Fibroblast of skin of right quadriceps (primary cell): ENCODE data around the gene CORO7.
A peak's percentile ranks its signal among the peaks of the same experiment; 100 is the strongest.

Experiments
- DNase-seq: peaks from one replicate; pipeline ENCODE4 v3.0.0-alpha.2; 2013

The CORO7 gene

DNA sequence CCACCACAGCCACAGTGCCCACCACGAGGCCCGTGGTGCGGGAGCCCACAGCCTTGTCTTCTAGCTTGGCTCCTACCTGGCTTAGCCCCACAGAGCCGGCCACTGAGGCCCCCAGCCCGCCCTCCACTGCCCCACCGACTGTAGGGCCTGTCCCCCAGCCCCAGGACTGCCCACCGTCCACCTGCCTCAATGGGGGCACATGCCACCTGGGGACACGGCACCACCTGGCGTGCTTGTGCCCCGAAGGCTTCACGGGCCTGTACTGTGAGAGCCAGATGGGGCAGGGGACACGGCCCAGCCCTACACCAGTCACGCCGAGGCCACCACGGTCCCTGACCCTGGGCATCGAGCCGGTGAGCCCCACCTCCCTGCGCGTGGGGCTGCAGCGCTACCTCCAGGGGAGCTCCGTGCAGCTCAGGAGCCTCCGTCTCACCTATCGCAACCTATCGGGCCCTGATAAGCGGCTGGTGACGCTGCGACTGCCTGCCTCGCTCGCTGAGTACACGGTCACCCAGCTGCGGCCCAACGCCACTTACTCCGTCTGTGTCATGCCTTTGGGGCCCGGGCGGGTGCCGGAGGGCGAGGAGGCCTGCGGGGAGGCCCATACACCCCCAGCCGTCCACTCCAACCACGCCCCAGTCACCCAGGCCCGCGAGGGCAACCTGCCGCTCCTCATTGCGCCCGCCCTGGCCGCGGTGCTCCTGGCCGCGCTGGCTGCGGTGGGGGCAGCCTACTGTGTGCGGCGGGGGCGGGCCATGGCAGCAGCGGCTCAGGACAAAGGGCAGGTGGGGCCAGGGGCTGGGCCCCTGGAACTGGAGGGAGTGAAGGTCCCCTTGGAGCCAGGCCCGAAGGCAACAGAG is 34.2 kb downstream of the CORO7 start:
- DNase-seq, result no peak

DNA sequence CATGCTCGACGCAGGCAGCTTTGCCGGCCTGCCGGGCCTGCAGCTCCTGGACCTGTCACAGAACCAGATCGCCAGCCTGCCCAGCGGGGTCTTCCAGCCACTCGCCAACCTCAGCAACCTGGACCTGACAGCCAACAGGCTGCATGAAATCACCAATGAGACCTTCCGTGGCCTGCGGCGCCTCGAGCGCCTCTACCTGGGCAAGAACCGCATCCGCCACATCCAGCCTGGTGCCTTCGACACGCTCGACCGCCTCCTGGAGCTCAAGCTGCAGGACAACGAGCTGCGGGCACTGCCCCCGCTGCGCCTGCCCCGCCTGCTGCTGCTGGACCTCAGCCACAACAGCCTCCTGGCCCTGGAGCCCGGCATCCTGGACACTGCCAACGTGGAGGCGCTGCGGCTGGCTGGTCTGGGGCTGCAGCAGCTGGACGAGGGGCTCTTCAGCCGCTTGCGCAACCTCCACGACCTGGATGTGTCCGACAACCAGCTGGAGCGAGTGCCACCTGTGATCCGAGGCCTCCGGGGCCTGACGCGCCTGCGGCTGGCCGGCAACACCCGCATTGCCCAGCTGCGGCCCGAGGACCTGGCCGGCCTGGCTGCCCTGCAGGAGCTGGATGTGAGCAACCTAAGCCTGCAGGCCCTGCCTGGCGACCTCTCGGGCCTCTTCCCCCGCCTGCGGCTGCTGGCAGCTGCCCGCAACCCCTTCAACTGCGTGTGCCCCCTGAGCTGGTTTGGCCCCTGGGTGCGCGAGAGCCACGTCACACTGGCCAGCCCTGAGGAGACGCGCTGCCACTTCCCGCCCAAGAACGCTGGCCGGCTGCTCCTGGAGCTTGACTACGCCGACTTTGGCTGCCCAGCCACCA is 35.1 kb downstream of the CORO7 start:
- no peak for DNase-seq

- DNase-seq, result no peak
Observed at GRCh38 chr16:4380119-4381063, 36.0 kb downstream of the CORO7 start.

- DNase-seq, result no peak
Observed at GRCh38 chr16:4378999-4379690, 37.3 kb downstream of the CORO7 start.

DNA sequence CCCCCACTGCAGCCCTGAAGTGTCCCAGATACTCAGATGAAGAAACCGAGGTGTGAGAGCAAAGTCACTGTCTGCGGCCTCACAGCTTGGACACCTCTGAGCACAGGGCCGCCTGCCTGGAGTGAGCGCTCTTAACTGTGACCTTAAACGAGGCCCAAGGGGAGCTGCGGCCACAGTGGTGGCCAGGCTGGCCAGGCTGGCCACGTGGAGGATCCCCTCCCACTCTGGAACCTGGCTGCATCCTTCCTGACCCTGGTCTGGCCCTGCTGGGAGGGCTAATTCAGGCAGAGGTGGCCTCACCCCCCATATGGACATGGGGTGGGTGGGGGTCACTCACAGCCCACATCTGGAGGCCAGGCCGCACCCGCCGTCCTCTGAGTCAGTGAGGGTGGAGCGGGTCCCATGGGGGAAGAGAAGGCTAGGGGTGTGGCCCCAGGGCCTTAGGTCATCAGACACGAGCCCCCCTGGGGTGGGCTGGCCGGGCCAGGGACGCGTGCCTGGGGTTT is 38.2 kb downstream of the CORO7 start:
- no peak for DNase-seq

DNA sequence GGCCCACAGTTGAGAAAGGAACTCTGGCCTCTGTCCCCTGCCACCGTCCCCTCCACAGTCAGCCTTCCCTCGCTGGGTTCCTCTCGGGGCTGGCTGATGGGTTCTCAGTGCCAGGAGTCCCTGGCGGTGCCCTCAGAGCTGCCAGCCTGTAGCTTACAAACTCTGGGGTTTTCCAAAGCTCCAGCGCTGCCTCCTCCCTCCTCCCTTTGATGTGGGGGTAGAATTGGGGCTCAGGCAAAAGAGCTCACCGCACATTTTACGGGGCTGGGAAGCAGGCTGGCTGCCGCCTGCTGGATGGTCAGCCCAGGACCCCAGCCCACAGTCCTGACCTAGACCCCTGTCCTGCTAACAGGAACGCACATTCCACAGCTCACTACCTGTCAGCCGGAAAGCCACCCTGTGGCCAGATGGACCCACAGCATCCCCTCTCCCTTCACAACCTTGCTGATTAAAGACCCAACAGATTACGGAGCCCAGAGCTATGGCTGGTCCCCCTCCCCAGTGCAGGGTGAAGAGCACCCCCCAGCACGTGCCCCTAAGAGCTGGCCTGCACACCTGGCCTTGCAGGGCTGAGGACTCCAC is 38.7 kb downstream of the CORO7 start:
- DNase-seq, result no peak

DNA sequence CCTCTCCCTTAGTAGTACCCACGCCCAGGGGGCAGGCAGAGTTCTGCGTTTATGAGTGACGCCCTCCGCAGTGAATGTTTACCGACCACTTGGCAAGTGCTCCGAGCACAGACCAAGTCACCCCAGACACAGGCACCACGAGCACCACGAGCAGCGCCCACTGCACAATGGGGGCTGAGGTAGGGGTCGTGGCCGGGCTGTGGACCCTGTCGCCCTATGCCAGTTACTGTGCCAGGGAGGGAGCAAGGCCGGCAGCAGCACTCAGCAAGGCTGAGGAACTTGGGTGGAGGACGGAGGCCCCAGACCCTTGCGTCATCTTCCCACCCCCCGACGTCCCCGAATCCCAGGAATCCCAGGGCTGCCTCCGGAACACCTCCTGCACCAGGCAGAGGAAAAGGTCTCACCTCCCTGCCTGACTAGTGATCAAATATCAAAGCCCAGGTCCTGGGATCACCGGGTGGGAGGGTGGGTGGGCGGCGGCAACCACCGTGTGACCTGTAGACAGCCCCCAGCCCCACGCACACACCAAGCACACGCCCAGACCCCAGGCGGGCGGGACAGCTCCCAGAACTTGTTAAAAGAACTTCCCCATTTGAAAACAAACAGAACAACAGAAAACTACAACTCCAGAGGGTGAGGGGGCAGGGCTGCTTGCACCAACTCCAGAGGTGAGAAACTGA is 39.4 kb downstream of the CORO7 start:
- DNase-seq, result no peak

DNA sequence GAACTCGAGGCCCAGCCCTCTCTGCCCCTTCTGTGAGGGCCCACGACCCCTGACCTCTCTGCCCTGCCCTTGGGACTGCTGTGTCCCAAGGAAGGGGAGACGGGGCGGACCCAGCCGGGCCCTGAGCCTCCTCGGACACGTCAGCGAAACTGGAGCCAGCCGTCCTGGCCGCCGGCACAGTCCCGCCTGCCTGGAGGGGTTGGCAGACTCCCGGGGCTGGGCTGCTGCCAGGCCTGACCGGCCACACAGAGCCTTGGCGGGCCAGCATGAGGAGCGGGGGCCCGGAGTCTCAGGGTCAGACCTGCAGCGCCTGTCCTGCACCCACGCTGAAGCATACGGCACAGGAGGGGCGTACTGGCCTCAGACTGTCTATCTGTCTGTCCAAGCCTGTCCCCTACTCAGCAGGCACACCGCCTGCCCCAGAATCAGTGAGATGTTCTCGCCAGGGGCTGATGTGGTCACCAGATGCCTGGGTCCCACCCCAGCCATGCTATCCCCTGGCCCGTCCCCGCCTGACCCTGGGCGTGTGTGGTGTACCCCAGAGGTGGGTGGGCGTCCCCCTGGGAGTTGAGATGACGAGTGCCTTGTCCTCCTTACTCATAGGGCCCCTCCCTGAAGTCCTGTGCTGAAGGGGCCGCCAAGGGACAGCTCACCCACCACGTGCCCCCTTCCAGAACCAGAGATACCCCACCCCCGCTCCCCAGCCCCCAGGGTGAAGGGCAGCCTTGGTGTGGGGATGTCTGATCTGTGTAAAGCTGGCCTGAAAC is 40.1 kb downstream of the CORO7 start:
- no peak for DNase-seq

DNA sequence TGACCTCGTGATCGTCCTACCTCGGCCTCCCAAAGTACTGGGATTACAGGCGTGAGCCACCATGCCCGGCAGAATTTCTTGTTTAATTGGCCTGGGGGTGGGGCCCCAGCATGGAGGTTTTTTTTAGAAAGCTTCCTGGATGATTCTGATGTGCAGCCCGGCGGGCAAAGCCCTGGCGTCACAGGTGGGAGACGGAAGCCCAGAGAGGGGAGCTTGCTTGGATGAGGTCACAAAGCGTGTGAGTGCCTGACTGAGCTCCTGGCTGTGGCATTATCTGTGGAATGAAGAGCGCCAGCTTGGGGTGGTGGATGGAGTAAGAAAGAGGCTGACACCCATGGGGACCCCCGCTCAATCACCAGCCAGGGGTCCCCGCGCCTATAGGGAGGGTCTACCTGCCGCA is 40.7 kb downstream of the CORO7 start:
- DNase-seq, result no peak

DNA sequence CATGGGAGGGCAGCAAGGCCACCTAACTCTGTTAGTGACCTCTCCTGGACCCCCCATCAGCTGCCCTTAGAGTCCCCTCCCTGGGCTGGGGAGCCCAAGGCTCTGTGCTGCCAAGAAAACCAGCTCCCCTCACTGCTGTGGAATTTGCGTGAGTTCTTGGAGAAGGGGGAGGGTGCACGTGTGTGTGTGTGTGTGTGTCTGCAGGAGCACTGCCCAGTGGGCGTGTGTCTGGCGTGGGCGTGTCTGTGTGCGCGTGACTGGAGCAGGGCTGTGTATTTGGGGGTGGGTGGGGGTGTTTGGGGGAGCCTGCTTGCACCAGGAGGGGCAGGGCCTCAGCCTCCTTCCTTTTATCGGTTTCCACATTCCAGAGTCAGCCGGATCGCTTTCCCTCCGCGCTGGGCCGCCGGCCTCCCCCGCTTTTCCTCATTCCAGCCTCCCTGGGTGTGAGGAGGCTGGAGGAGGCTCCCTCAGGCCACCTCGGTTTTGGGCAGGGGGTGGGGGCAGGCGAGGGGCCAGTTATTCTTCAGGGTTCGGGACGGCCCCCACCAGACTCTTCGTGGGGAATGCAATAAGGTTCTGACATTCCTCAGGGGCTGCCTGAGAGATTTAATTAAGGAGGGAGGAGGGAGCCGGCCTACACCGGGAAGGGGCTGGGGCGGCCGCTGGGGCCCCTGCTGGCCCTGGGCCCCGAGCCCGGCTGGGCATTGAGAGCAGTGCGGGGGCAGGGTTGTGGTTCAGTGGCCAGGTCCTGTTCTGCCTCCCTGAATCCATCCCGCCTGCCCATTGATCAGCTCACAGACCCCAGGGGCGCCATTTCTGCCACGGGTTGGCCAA is 42.3 kb downstream of the CORO7 start:
- DNase-seq, result peak; percentile 97

DNA sequence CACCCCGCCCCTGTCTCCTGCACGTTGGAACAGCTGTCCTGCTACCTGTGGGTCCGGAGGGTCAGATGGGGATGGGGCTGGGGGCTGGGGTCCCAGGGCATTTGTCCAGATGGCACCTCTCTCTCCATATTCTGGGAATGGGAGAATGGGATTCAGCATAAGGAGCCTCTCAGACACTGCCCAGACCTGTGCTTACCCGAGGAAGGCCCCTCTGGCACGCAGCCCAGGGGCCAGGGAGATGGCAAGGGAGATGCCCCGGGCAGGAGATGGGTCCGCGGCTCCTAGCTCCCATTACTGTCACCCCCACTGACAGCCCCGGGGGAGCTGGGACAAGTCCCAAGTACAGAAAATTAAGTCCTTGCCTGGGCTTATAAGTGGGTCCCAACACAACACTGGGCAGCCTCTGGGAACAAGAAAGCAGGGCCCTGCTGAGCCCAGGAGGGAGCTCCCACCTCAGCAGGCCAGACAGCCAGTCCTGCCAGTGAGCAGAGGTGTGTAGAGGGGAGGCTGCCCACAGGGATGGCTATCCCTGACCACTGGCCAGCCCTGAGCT is 43.0 kb downstream of the CORO7 start:
- peak; percentile 53 for DNase-seq

DNA sequence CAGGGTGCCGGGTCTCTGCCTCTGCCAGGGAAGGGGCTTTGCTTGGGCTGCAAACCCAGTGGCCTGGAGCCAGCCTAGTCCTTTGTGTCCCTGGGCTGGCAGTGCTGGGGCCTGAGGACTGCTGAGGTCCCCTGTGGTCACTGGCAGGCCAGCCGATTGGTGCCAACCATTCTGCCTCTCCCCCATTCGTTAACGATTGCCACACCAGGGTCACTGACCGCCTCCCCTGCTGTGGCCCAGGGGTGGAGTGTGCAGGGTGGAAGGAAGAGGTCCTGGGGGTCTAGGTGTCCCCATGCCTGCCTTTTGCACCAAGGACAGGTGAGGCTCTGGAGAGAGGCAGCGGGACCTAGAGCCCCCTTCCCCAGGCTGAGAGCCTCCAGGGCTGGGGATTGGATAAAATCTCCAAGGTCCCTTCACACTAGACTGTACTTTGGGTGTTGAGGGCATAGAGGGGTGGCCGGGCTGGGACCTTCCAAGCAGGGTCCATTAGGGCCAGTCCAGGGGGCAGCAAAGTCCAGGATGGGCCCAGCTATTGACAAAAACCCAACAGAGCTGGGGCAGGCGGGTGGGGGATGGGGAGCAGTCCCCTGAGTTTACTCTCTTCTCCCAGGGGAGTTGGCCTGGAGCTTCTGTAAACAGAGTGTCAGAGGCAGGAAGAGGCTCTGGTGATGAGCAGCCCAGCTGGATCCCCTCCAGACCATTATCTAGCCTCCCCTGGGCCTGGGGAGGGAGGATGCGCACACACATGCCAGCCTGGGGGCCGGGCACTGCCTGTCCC is 43.6 kb downstream of the CORO7 start:
- DNase-seq, result peak; percentile 85

- DNase-seq, result no peak
Observed at GRCh38 chr16:4372001-4372577, 44.3 kb downstream of the CORO7 start.

- peak; percentile 77 for DNase-seq
Observed at GRCh38 chr16:4371357-4372000, 44.9 kb downstream of the CORO7 start, which contains the start of gene VASN. VASN (plus strand) TSS chr16:4371848; CDS start chr16:4380878, 9,030 bp downstream.

GRCh38 chr16:4370570-4371356 is 45.6 kb downstream of the CORO7 start:
- DNase-seq, result peak; percentile 71

GRCh38 chr16:4370151-4370550 is 46.2 kb downstream of the CORO7 start:
- no peak for DNase-seq
